Activated naive CD8-positive, alpha-beta T cell treated with anti-CD3 and anti-CD28 coated beads for 36 hours (primary cell): ENCODE data around the gene XKRX. TPM values are rescaled to one million over a fixed set of nuclear protein-coding genes. Genes with fewer than 3 reads are reported as not detected.

Source experiments
- total RNA-seq, 2 experiments: library from RNA; stranded (reverse); gene quantifications; one replicate each; pipeline ENCODE4 v1.2.3, GENCODE V29; 2021

Gene XKRX
- total RNA-seq, 2 experiments from 2014 or later, result 0.41 to 0.60 TPM

Other genes starting within 250 kb of the XKRX start
- gene SYTL4, start 196.8 kb downstream of the XKRX start, total RNA-seq, result not detected
- 10 to 100 TPM; 57.6 to 59.5 TPM for gene CSTF2, start 108.5 kb downstream of the XKRX start, total RNA-seq
- not detected for gene NOX1, start 54.6 kb downstream of the XKRX start, total RNA-seq
- not detected for gene ARL13A, start 40.8 kb upstream of the XKRX start, total RNA-seq
- gene TRMT2B, start 123.2 kb upstream of the XKRX start, total RNA-seq, result 10 to 100 TPM; 19.7 to 21.2 TPM
- gene TMEM35A, start 150.0 kb upstream of the XKRX start, total RNA-seq, result not detected
- 10 to 100 TPM; 14.4 to 14.7 TPM for gene CENPI, start 169.3 kb upstream of the XKRX start, total RNA-seq